SK-N-SH treated with all-trans-retinoic acid at 6 μM for 48 hours (cell line): Measurements from ENCODE around the gene DPP10.

ENCODE experiments used
- ARNTL ChIP-seq: fragments of 450-650 bp; formaldehyde crosslinking; IDR thresholded peaks from 2 replicates; pipeline ENCODE4 v1.5.0; 2020; ENCODE audit warnings: low read depth, mild to moderate bottlenecking, moderate library complexity, borderline replicate concordance
- CSDC2 ChIP-seq: fragments of 250-450 bp; sonication (Bioruptor Pico); IDR thresholded peaks from 2 replicates; pipeline ENCODE4 v1.5.0; 2020; ENCODE audit warnings: mild to moderate bottlenecking, moderate library complexity
- OSR1 ChIP-seq: fragments of 250-450 bp; sonication (Bioruptor Pico); IDR thresholded peaks from 2 replicates; pipeline ENCODE4 v1.8.0; 2022; ENCODE audit warnings: moderate library complexity, mild to moderate bottlenecking, inconsistent platforms
- PPARA ChIP-seq: fragments of 250-450 bp; sonication (Bioruptor Pico); IDR thresholded peaks from 2 replicates; pipeline ENCODE4 v1.5.0; 2020; ENCODE audit warnings: mild to moderate bottlenecking, borderline replicate concordance
- TOX ChIP-seq: fragments of 250-450 bp; sonication (Bioruptor Pico); IDR thresholded peaks from 2 replicates; pipeline ENCODE4 v1.8.0; 2021; ENCODE audit warnings: mild to moderate bottlenecking, moderate library complexity, borderline replicate concordance
- TSHZ2 ChIP-seq: fragments of 250-450 bp; sonication (Bioruptor Pico); IDR thresholded peaks from 2 replicates; pipeline ENCODE4 v1.5.0; 2020; ENCODE audit warnings: mild to moderate bottlenecking, moderate library complexity
- ZFP3 ChIP-seq: fragments of 250-450 bp; sonication (Bioruptor Pico); IDR thresholded peaks from 2 replicates; pipeline ENCODE4 v1.5.0; 2020; ENCODE audit warnings: mild to moderate bottlenecking, moderate library complexity
- TF ChIP-seq, protein P1 (sequence below): fragments of 250-450 bp; sonication (Bioruptor Pico); IDR thresholded peaks from 2 replicates; pipeline ENCODE4 v1.8.0; 2020; ENCODE audit warnings: mild to moderate bottlenecking, moderate library complexity, borderline replicate concordance

DNA sequence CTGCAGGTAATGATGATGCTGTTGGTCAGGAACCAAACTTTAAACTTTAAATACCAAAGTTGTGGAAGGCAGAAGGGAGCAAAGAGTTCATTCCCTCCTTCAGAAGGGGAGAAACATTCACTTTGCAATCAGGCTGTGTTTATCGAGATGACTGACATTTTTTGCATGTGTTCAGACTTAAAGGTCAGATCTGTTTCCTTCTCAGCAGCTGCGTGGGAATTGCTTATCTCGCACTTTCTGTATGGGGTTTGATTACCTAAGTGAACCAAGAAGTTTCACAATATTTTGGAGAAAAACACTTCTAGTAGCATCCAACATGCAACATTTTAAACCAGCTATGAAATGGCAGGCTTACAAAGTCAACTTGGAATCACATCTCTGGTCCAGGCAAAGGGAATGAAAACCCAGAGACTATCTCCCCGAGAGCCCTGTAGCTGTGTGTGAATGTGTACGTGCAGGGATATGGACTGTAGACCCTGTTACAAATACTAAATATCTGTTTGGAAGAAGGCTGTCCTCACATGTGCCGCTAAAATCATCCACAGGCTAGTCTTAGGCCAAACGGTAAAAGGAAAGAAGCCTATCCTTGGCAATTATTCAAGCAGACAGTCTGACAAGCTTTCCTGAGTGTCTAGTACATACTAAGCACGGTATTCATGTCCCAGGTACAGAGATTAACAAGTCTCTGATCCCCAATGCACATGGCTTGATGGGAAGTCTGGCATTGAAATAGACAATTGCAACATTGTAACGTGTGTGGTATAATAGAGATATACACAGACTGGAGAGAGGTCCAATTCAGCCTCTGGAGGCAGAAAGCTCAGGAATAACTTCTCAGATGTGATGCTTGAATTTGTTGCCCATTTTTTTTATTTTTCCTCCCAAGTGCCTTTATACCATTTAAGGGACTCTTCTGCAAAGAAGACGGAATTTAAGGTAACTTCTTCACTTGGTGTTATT lies 483.1 kb downstream of the DPP10 start:
- TF ChIP-seq OSR1 (CRISPR knock-in tag) (no peak), CSDC2 (CRISPR knock-in tag) (no peak), ZFP3 (CRISPR knock-in tag) (no peak), TOX (CRISPR knock-in tag) (no peak), TSHZ2 (no peak), PPARA (CRISPR knock-in tag) (no peak), ARNTL (CRISPR knock-in tag) (no peak)
- TF ChIP-seq, protein P1, sequence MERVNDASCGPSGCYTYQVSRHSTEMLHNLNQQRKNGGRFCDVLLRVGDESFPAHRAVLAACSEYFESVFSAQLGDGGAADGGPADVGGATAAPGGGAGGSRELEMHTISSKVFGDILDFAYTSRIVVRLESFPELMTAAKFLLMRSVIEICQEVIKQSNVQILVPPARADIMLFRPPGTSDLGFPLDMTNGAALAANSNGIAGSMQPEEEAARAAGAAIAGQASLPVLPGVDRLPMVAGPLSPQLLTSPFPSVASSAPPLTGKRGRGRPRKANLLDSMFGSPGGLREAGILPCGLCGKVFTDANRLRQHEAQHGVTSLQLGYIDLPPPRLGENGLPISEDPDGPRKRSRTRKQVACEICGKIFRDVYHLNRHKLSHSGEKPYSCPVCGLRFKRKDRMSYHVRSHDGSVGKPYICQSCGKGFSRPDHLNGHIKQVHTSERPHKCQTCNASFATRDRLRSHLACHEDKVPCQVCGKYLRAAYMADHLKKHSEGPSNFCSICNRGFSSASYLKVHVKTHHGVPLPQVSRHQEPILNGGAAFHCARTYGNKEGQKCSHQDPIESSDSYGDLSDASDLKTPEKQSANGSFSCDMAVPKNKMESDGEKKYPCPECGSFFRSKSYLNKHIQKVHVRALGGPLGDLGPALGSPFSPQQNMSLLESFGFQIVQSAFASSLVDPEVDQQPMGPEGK (CRISPR knock-in tag): no peak
